SK-N-SH (cell line): ENCODE data around the gene ARAP2.

Experiments
- EP300 ChIP-seq, 2 experiments: IDR thresholded peaks; 2 replicates each; pipeline versions ENCODE4 v1.4.0 to v1.6.1; 2012; ENCODE audit warnings: borderline replicate concordance in 1 of 2, low read depth in 1 of 2, low read length in 1 of 2
- GABPA ChIP-seq: IDR thresholded peaks from 2 replicates; pipeline ENCODE4 v1.4.0; 2012; ENCODE audit warnings: low read depth, mild to moderate bottlenecking
- MAX ChIP-seq: IDR thresholded peaks from 2 replicates; pipeline ENCODE4 v1.4.0; 2012; ENCODE audit warnings: low read depth
- NFIC ChIP-seq: IDR thresholded peaks from 2 replicates; pipeline ENCODE4 v1.4.0; 2012; ENCODE audit warnings: borderline replicate concordance
- SIN3A ChIP-seq: IDR thresholded peaks from 2 replicates; pipeline ENCODE4 v1.6.1; 2012; ENCODE audit warnings: low read depth, mild to moderate bottlenecking, low read length, moderate library complexity, borderline replicate concordance
- TF ChIP-seq, protein P1 (sequence below): fragments of 200-600 bp; sonication (generic); IDR thresholded peaks from 2 replicates; pipeline ENCODE4 v1.6.1; 2017; ENCODE audit warnings: antibody characterized with exemption, mild to moderate bottlenecking, moderate library complexity

DNA sequence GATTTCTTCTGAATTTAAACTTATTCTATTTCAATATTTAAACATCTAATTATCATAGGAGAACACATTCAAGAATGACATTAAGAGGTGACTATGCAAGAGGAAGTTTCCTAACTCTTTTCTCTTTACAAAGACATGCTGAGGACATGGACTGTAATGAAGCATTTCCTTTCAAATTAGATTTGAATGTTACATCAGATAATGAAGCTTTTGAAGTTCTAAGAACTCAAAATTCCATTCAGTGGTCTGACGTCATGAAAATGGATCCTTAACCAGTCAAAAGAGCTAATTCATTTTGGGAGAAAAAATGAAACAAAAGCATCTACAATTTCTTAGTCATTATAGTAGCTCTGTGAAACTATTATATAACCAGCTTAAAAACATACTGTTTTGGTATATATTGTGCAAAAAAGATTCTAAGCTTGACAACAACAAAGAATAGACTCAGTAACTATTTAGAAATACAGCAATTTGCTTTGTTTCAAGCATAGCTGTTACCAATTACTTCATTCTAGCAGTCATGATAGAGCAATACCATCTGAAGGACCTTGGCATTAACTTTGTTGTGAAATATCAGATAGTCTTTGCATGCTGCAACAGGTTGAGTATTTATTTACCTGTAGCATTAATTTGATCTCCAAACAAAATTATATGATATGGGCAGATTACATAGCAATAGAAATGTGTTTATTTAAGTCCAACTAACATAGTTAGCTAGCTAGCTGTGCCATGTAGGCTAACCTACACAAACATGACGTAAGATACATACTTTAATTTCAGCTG is 23.4 kb upstream of the ARAP2 start:
- TF ChIP-seq EP300 (IDR thresholded peaks at IDR 0.05; ENCODE audit: borderline replicate concordance in 1 of 2, low read depth in 1 of 2, low read length in 1 of 2) (no peak), GABPA (no peak), NFIC (no peak), SIN3A (no peak), MAX (no peak)
- TF ChIP-seq, protein P1, sequence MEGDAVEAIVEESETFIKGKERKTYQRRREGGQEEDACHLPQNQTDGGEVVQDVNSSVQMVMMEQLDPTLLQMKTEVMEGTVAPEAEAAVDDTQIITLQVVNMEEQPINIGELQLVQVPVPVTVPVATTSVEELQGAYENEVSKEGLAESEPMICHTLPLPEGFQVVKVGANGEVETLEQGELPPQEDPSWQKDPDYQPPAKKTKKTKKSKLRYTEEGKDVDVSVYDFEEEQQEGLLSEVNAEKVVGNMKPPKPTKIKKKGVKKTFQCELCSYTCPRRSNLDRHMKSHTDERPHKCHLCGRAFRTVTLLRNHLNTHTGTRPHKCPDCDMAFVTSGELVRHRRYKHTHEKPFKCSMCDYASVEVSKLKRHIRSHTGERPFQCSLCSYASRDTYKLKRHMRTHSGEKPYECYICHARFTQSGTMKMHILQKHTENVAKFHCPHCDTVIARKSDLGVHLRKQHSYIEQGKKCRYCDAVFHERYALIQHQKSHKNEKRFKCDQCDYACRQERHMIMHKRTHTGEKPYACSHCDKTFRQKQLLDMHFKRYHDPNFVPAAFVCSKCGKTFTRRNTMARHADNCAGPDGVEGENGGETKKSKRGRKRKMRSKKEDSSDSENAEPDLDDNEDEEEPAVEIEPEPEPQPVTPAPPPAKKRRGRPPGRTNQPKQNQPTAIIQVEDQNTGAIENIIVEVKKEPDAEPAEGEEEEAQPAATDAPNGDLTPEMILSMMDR, result no peak
